22Rv1 (cell line): ENCODE measurements around the gene ZFYVE21.

Source experiments
- ZFX ChIP-seq: fragments of 450-650 bp; IDR thresholded peaks from 2 replicates; pipeline ENCODE4 v1.6.1; 2017; ENCODE audit warnings: antibody characterized with exemption, borderline replicate concordance
- TF ChIP-seq, protein P1 (sequence below): fragments of 450-650 bp; IDR thresholded peaks from 2 replicates; pipeline ENCODE4 v1.5.1; 2017; ENCODE audit warnings: mild to moderate bottlenecking

- TF ChIP-seq, protein P1, sequence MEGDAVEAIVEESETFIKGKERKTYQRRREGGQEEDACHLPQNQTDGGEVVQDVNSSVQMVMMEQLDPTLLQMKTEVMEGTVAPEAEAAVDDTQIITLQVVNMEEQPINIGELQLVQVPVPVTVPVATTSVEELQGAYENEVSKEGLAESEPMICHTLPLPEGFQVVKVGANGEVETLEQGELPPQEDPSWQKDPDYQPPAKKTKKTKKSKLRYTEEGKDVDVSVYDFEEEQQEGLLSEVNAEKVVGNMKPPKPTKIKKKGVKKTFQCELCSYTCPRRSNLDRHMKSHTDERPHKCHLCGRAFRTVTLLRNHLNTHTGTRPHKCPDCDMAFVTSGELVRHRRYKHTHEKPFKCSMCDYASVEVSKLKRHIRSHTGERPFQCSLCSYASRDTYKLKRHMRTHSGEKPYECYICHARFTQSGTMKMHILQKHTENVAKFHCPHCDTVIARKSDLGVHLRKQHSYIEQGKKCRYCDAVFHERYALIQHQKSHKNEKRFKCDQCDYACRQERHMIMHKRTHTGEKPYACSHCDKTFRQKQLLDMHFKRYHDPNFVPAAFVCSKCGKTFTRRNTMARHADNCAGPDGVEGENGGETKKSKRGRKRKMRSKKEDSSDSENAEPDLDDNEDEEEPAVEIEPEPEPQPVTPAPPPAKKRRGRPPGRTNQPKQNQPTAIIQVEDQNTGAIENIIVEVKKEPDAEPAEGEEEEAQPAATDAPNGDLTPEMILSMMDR: no peak
- no peak for TF ChIP-seq ZFX
Observed at GRCh38 chr14:103770500-103770899, 54.9 kb downstream of the ZFYVE21 start.
